Thyroid gland (tissue), 4 donors: ENCODE data around the gene KRT79. TPM values are rescaled to one million over a fixed set of nuclear protein-coding genes. Genes with fewer than 3 reads are reported as not detected.

Experiments
- DNase-seq, 2 donors: peaks; one replicate each; pipeline ENCODE4 v3.0.0-alpha.2; 2019
- H3K27ac ChIP-seq, 3 donors: fragments of 200-600 bp; sonication (generic); 1 replicate in 2 of 3; 2 replicates in 1 of 3; pipeline ENCODE4 v1.5.1; 2016 to 2019; ENCODE audit warnings: mild to moderate bottlenecking in 1 of 3, moderate library complexity in 1 of 3
- H3K27me3 ChIP-seq: fragments of 200-600 bp; sonication (generic); one replicate; pipeline ENCODE4 v1.5.1; 2019
- H3K36me3 ChIP-seq, 2 donors: fragments of 200-600 bp; sonication (generic); one replicate each; pipeline ENCODE4 v1.5.1; 2016 to 2019
- H3K4me1 ChIP-seq, 2 donors: fragments of 200-600 bp; sonication (generic); one replicate each; pipeline ENCODE4 v1.5.1; 2017 to 2019
- H3K4me3 ChIP-seq, 3 donors: fragments of 200-600 bp; sonication (generic); replicated peaks in 1 of 3; 1 replicate in 2 of 3; 2 replicates in 1 of 3; pipeline ENCODE4 v1.5.1; 2016; ENCODE audit warnings: mild to moderate bottlenecking in 1 of 3
- H3K9me3 ChIP-seq: fragments of 200-600 bp; sonication (generic); one replicate; pipeline ENCODE4 v1.5.1; 2017
- POLR2A ChIP-seq, 2 donors: fragments of 450-650 bp; IDR thresholded peaks; one replicate each; pipeline ENCODE4 v1.6.1; 2017; ENCODE audit warnings: antibody characterized with exemption in 2 of 2, mild to moderate bottlenecking in 2 of 2, moderate library complexity in 1 of 2
- WGBS, 2 donors: methylation state at CpG; one replicate each; pipeline ENCODE4 v1.1.5; 2017; 5-methylcytosine and 5-hydroxymethylcytosine counted together
- intact Hi-C: fragments of 100-400 bp; cut with DNase I; formaldehyde crosslinking; loops from one replicate; pipeline ENCODE4 v1.15.1; 2023
- total RNA-seq, 4 donors: library from RNA; depleted of rRNA; stranded (reverse); fragments of >200 nt; gene quantifications; one replicate each; pipeline ENCODE4 v1.2.3, GENCODE V29; 2016
- TF ChIP-seq, protein P1 (sequence below), 6 experiments: fragments of 200-600 bp in 3 of 6; fragments of 450-650 bp in 3 of 6; sonication (generic) in 3 of 6; IDR thresholded peaks; one replicate each; pipeline ENCODE4 v1.5.1; 2016 to 2019; ENCODE audit warnings: antibody characterized with exemption in 6 of 6, mild to moderate bottlenecking in 2 of 6, inconsistent platforms in 1 of 6, moderate library complexity in 1 of 6

KRT79 gene
- total RNA-seq, 4 donors from 2014 or later = not detected

- TF ChIP-seq, protein P1, sequence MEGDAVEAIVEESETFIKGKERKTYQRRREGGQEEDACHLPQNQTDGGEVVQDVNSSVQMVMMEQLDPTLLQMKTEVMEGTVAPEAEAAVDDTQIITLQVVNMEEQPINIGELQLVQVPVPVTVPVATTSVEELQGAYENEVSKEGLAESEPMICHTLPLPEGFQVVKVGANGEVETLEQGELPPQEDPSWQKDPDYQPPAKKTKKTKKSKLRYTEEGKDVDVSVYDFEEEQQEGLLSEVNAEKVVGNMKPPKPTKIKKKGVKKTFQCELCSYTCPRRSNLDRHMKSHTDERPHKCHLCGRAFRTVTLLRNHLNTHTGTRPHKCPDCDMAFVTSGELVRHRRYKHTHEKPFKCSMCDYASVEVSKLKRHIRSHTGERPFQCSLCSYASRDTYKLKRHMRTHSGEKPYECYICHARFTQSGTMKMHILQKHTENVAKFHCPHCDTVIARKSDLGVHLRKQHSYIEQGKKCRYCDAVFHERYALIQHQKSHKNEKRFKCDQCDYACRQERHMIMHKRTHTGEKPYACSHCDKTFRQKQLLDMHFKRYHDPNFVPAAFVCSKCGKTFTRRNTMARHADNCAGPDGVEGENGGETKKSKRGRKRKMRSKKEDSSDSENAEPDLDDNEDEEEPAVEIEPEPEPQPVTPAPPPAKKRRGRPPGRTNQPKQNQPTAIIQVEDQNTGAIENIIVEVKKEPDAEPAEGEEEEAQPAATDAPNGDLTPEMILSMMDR (IDR thresholded peaks at IDR 0.05) = no peak
- TF ChIP-seq POLR2A (IDR thresholded peaks at IDR 0.05) = no peak
Observed at GRCh38 chr12:52829986-52830770, 3.9 kb downstream of the KRT79 start.

DNA sequence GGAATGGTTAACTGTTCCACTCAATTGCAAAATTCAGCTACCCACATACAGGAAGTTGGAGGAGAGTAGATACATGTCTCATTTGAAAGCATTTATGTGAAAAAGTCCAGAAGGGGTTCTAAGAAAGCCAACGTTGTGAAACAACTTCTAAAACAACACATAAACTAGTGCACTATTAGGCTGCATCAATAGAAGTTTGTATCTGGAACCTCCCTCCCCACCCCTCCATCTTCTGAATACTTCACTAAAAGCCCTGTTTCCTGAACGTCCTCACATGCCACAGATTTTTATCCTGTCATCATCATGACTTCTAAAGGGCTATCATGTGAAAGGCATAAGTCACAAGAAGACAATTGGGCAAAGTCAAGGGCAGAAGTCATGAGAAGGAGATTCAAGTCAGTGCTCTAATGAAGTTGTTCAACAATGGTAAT is 5.5 kb downstream of the KRT79 start:
- no peak for DNase-seq
- peaks cover 0 to 3% of the 10 kb centered on the region in 2 donors for H3K4me1 ChIP-seq
- no peak overlapping the region for H3K27ac ChIP-seq
- no peak overlapping the region for H3K4me3 ChIP-seq
- H3K9me3 ChIP-seq = no peaks in the 10 kb centered on the region
- 25 to 33% methylated on average over 2 of the region's 2 CpGs for WGBS, 2 donors
- no peaks in the 10 kb centered on the region for H3K36me3 ChIP-seq
- TF ChIP-seq, protein P1 (IDR thresholded peaks at IDR 0.05) = no peak
- TF ChIP-seq POLR2A (IDR thresholded peaks at IDR 0.05) = no peak
- intact Hi-C loops = no loop called here
- no peaks in the 10 kb centered on the region for H3K27me3 ChIP-seq

More at GRCh38 chr12:52829986-52830770, 3.9 kb downstream of the KRT79 start:
- no peak overlapping the region for H3K4me3 ChIP-seq
- peaks cover 0 to 3% of the 10 kb centered on the region in 2 donors for H3K4me1 ChIP-seq
- H3K27ac ChIP-seq = no peak overlapping the region
- WGBS, 2 donors = 63 to 65% methylated on average over 7 to 8 of the region's 8 CpGs
- H3K27me3 ChIP-seq = no peaks in the 10 kb centered on the region
- no peak for DNase-seq
- H3K9me3 ChIP-seq = no peaks in the 10 kb centered on the region
- intact Hi-C loops = no loop called here
- no peaks in the 10 kb centered on the region for H3K36me3 ChIP-seq

GRCh38 chr12:52828156-52828555 is 6.0 kb downstream of the KRT79 start:
- intact Hi-C loops = no loop called here
- Histone ChIP-seq H3K4me1 (peaks cover 0 to 3% of the 10 kb centered on the region in 2 donors), H3K4me3 (no peak overlapping the region), H3K36me3 (no peaks in the 10 kb centered on the region), H3K9me3 (no peaks in the 10 kb centered on the region), H3K27ac (no peak overlapping the region), H3K27me3 (no peaks in the 10 kb centered on the region)
- no peak for DNase-seq
- TF ChIP-seq, protein P1 (IDR thresholded peaks at IDR 0.05) = no peak
- no peak for TF ChIP-seq POLR2A (IDR thresholded peaks at IDR 0.05)

- WGBS, 2 donors = 88 to 92% methylated on average over 6 of the region's 6 CpGs
- Histone ChIP-seq H3K36me3 (no peaks in the 10 kb centered on the region), H3K27ac (no peak overlapping the region), H3K27me3 (no peaks in the 10 kb centered on the region), H3K4me3 (no peak overlapping the region), H3K4me1 (peaks cover 0 to 3% of the 10 kb centered on the region in 2 donors), H3K9me3 (no peaks in the 10 kb centered on the region)
- no peak for DNase-seq
- intact Hi-C loops = no loop called here
- TF ChIP-seq, protein P1 (IDR thresholded peaks at IDR 0.05) = no peak
- no peak for TF ChIP-seq POLR2A (IDR thresholded peaks at IDR 0.05)
Observed at GRCh38 chr12:52827499-52828090, 6.5 kb downstream of the KRT79 start.
